HT1080 (cell line): ENCODE data around the gene WWTR1. TPM values are rescaled to one million over a fixed set of nuclear protein-coding genes. Genes with fewer than 3 reads are reported as not detected.

ENCODE experiments used
- DNase-seq: peaks from one replicate; pipeline ENCODE4 v3.0.0-alpha.2; 2015; ENCODE audit warnings: low read depth
- total RNA-seq: library from RNA; depleted of rRNA; stranded (reverse); fragments of >200 nt; shearing (Covaris generic); gene quantifications from 2 replicates; pipeline ENCODE4 v1.2.3, GENCODE V29; 2014

WWTR1 gene
- total RNA-seq, 1 experiment from 2014 or later = 116 TPM

DNA sequence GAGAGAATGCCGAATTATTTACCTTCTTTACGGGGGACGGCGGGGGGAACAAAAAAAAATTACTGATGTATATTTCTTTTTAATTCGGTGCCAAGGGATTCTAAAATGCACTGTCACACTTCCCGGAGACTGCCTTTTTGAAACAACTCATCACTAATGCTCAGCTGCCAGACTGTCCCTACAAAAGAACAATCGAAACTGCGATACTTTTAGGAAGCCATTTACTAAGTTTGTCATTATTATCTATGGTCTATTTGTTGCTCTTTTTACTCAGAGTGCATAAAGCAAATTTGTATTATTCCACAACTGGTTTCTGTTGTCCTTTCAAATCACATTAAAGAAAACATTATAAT lies 122.5 kb downstream of the WWTR1 start:
- DNase-seq = no peak

GRCh38 chr3:149534671-149535332 lies 123.0 kb downstream of the WWTR1 start:
- peak; percentile 55 for DNase-seq

DNA sequence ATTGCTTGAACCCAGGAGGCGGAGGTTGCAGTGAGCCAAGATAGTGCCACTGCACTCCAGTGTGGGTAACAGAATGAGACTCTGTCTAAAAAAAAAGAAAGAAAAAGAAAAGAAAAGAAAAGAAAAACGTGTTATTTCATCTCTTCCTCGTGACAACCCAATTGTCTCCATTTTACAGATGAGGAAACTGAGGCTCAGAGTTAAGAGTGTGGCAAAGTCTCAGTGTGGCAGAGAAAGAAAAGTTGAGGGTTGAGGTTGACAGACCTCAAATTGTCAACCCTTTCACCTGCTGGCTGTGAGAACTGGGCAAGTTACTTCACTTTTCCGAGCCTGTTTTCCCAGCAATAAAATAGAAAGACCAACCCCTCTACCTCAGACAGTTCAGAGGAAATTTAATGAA lies 123.7 kb downstream of the WWTR1 start:
- DNase-seq = no peak

DNA sequence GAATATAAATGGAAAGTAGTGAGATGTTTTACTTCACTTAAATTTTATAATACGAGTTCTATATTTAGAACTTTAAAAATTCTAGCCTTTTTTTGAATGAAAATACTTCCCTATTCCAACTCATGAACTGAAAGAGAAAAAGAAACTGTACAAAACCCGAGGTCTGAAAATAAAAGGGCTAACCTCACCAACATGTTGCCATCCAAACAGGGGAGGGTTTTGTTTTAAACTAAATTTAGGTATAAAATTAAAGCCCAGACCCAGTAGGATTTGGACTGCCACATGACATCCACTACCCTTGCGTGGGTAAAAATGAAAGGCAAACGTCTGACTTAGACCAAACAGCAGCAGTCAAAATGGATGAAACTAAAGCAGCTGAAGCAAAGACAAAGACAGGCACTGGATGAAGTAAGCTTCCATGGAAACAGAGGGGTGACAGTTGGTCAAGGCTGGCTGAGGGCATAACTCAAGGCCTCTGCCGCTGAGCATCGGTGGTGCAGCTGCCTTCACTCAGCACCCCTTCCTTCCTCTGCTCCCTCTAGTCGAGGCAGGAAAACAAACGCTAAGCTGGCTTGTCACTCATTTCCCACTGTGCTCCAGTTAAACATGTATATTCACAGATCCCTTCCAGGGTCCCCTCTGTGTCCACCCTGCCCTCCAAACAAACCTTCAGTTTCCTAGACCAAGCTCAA lies 125.2 kb downstream of the WWTR1 start:
- no peak for DNase-seq

DNA sequence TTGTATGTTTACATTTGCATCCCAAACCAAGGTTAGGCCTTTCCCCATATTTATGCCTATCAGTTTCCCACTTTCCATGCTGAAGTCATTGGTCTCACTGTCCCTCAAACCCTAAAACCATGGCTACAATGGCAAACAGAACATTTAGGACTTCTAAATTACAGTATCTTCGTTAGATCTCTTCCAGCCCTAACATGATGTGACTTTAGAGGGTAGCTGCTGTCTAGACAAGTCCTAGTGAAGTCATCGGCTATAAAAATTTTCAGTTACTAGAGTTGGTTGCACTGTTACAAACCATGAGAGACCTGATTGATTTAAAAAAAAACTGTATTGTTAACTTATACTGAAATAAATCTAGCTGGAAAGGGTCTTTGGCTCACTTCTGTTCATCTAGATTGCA lies 128.7 kb downstream of the WWTR1 start:
- no peak for DNase-seq

GRCh38 chr3:149528340-149528650 lies 129.5 kb downstream of the WWTR1 start:
- no peak for DNase-seq

DNA sequence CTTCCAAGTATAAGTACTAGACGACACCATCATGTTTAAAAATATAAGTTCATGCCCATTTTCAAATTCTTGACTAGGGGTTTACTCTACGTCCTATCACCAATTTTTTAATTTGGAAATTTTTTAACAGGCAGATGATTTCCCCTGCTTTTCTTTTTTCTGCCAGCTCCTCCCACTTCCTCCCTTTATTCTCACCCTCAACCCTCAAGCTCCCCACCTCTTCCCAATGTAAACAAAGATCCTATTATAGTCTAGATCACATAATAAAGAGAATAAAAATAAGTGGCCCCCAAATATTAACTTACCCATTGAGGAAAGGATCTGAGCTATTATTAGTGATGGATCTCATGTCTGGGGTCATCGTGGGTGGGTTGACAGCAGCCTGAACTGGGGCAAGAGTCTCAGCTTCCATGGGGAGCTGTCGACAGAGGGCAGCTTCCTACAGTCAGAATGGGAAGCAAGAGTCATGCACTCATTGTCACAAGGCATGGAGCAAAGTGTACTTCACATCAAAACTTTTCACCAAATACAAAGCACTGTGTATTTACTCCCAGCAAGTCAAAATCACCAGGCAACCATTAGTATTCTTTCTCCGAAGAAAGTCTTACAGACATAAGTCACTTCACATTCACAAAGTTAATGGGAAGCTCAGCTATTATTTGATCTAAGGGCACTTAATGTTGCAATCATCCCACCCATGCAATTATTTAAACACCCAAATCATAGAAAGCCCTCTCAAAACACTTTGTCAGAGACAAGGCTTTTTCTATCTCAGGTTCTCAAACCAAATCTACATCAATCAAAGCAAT lies 130.1 kb downstream of the WWTR1 start:
- DNase-seq = no peak

DNA sequence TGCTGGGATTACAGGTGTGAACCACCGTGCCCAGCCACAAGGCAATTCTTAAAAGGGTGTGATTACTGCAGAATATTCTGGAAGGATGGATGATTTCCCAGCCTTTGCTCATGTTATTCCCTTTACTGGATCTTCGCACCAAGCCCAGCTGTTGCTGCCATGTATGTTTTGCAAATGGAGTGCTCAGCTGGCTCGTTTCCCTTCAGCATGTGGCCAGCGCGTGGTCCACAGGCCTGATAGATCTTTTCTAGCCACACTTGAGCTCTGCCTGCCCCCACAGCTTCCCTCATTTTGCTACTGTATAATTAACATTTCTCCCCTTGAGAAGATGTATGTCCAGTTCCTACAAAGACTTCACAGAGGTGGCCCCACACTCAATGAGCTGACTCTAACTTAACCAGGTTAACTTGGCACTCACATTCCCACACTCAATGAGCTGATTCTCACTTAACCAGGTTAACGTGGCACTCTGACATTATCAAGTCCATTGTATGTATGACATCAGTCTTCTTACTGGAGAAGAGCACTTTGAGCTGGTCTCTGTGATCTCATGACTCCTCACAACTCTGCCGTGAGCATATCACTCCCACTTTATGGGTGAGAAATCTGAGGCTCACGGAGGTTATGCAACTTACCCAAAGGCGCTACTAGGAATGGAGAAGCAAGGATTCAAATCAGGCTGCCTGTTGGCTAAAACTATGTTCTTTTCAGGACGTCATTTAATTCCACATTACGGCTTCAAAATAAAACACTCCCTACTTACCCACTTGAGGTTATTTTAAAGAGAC lies 134.1 kb downstream of the WWTR1 start:
- no peak for DNase-seq

GRCh38 chr3:149519912-149520311 lies 137.9 kb downstream of the WWTR1 start:
- DNase-seq = no peak

- DNase-seq = no peak
These were observed 140.9 kb downstream of the WWTR1 start for GRCh38 chr3:149516920-149517319.

- DNase-seq = no peak
These were observed 142.6 kb downstream of the WWTR1 start for GRCh38 chr3:149515249-149515648.

DNA sequence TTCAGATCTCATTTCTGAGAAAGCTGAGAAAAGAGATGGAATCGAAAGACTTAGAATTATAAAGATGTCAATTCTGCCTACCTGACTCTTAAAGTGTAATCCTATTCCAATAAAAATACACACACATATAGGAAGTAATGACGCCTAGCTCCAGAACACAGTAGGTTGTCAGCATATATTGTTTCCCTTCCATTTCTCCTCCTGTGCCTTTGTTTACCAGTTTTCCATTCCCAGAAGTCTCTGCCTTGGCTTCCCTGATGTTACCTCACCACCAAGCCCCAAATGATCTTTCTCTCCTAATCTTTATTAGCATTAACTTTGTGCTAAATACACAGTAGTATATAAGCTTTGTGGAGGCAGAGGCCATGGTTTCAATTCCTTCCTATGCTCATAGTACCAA lies 143.4 kb downstream of the WWTR1 start:
- no peak for DNase-seq

- DNase-seq = peak; percentile 73
These were observed 145.6 kb downstream of the WWTR1 start for GRCh38 chr3:149512073-149512782.

GRCh38 chr3:149511040-149511626 lies 146.7 kb downstream of the WWTR1 start:
- DNase-seq = no peak

GRCh38 chr3:149510480-149510879 lies 147.3 kb downstream of the WWTR1 start:
- DNase-seq = no peak

DNA sequence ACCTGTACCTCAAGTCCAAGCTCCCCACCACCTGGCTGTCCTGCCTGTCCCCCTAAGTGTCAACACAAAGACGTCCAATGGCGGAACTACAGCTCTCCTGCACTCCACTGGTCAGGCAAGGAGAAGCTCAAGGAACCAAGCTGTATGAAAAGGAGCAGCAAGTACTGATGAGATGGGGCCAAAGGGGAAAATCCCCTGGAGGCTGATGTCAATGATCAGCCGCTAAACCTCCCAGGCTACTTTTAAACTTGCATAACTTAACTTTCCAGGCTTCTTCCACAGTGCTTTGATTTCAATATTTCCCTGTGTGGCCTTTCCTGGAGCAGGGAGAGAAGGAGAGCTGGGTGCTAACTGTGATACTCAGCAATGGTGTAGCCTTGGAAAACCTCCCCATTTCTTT lies 148.3 kb downstream of the WWTR1 start:
- no peak for DNase-seq

GRCh38 chr3:149507491-149508324 lies 150.1 kb downstream of the WWTR1 start:
- DNase-seq = peak; percentile 70

DNA sequence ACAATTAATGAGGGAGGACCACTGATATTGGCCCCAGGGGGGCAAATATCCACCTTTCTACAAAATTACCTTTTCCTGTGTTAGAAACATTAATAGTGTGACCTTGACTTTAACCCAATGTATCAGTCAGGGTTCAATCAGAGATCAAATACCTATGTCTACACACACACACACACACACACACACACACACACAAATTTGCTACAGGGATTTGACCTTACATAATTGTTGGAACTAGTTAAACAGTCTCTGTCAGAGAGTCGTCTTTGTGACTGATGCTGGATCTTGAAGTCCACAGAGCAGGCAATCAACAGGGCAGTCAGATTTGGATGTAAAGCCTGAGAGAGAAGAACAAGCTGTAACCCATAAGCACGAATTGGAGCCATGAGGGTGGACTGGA lies 150.9 kb downstream of the WWTR1 start:
- no peak for DNase-seq

DNA sequence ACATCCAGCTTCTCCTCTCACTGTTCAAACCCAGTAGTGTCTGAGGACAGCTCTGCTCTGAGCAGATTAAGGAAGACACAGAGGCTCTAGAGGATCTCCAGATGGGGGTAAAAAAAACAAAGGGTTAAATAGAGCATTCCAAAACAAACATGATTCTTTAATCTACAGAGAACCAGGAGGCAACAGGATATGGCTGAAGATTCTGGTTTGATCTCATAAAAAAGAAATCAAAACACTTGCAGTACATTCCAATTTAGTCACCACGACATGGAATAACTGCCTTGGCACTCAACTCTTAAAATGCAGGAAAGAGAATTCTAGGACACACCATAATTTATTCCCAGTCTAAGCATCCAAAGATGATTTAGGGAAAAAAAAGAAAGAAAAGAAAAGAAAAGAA lies 151.3 kb downstream of the WWTR1 start:
- DNase-seq = peak; percentile 76

- DNase-seq = no peak
These were observed 155.4 kb downstream of the WWTR1 start for GRCh38 chr3:149502438-149502837.
